Activated naive CD8-positive, alpha-beta T cell treated with anti-CD3 and anti-CD28 coated beads, Interleukin-2, amount 50 U/mL, for 24 hours (primary cell): ENCODE data around the gene EFCAB11.

Experiments
- ATAC-seq: fragments of 150-1000 bp; cut with Tn5 transposase; one replicate; pipeline ENCODE4 v1.10.0; 2021
- DNase-seq: peaks from one replicate; pipeline ENCODE4 v3.0.0; 2021
- H3K27ac Mint-ChIP-seq: one replicate; pipeline ENCODE4 v1.8.0; 2021; ENCODE audit warnings: mild to moderate bottlenecking, mixed read lengths
- H3K27me3 Mint-ChIP-seq: one replicate; pipeline ENCODE4 v1.8.0; 2021; ENCODE audit warnings: mixed read lengths
- H3K36me3 Mint-ChIP-seq: one replicate; pipeline ENCODE4 v1.8.0; 2021; ENCODE audit warnings: low read depth, mixed read lengths
- H3K4me1 Mint-ChIP-seq: one replicate; pipeline ENCODE4 v1.8.0; 2021; ENCODE audit warnings: mixed read lengths
- H3K4me3 Mint-ChIP-seq: one replicate; pipeline ENCODE4 v1.8.0; 2021; ENCODE audit warnings: mild to moderate bottlenecking, moderate library complexity, mixed read lengths
- H3K9me3 Mint-ChIP-seq: one replicate; pipeline ENCODE4 v1.8.0; 2021; ENCODE audit warnings: mixed read lengths

Gene EFCAB11

DNA sequence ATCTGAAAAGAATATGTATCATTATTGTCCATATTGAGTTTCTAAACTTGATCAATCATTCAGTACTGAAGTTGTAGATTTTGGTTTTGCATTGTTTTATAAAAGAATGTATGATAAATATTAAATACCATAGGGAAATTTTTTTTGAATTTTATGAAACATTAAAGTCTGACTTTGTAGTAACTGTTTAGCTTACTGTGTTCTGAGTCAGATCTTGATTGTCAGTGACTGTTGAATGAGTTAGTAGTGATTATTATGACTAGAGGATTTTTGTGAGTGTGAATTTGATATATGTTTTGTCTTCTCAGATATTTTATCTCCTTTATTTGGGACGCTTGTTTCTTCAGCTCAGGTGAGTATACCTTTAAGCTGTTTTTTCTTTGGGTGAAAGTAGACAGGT is 11.3 kb upstream of the EFCAB11 start:
- ATAC-seq (no peak), DNase-seq (no peak)
- peaks cover 79% of the 10 kb centered on the region for H3K36me3 Mint-ChIP-seq
- H3K4me1 Mint-ChIP-seq, result peaks cover 26% of the 10 kb centered on the region
- no peak overlapping the region for H3K27ac Mint-ChIP-seq
- no peak overlapping the region for H3K4me3 Mint-ChIP-seq
- peaks cover under 1% of the 10 kb centered on the region for H3K9me3 Mint-ChIP-seq
- H3K27me3 Mint-ChIP-seq, result no peaks in the 10 kb centered on the region

DNA sequence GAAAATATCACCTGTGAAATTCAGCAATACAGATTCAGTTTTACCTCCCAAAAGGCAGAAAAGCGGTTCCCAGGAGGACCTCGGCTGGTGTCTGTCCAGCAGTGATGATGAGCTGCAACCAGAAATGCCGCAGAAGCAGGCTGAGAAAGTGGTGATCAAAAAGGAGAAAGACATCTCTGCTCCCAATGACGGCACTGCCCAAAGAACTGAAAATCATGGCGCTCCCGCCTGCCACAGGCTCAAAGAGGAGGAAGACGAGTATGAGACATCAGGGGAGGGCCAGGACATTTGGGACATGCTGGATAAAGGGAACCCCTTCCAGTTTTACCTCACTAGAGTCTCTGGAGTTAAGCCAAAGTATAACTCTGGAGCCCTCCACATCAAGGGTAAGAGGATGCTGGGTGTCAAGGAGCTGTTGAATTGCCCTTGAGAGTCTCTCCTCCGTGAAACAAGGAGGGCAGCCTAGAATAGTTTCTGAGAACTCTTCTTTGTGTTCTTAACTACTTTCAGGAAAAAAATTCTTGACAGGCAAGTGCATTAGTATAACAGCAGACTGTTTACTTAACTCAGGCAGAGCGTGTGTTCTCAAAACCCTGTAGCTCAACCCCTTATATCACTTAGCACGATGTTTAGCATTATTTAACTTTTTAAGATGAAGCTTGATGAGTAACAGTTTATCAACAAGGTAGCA is 8.9 kb upstream of the EFCAB11 start:
- Mint-ChIP-seq H3K4me1 (peaks cover 50% of the 10 kb centered on the region), H3K36me3 (peaks cover 81% of the 10 kb centered on the region), H3K27ac (no peak overlapping the region), H3K9me3 (peaks cover 5% of the 10 kb centered on the region), H3K27me3 (no peaks in the 10 kb centered on the region), H3K4me3 (no peak overlapping the region)
- DNase-seq (no peak), ATAC-seq (no peak)

DNA sequence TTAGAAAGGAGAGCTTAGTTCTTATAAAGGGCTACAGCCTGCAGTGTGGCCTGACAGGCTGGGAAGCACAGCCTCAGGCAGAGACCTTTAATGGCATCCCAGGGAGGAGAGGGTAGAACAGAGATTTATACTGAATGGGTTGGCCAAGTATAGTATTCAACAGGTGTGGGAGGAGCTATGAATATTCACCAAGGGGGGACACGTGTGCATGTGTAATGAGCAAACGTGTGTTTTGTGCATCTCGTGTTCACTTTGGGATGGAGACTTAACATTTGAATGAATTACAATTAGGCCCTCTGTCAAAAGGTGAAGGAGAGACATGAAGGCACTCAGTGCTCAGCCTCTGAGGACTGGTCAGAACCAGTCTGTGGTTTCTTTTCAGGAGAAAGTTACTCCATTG is 6.4 kb upstream of the EFCAB11 start:
- Mint-ChIP-seq H3K36me3 (peaks cover 86% of the 10 kb centered on the region), H3K27me3 (peaks cover 2% of the 10 kb centered on the region)

DNA sequence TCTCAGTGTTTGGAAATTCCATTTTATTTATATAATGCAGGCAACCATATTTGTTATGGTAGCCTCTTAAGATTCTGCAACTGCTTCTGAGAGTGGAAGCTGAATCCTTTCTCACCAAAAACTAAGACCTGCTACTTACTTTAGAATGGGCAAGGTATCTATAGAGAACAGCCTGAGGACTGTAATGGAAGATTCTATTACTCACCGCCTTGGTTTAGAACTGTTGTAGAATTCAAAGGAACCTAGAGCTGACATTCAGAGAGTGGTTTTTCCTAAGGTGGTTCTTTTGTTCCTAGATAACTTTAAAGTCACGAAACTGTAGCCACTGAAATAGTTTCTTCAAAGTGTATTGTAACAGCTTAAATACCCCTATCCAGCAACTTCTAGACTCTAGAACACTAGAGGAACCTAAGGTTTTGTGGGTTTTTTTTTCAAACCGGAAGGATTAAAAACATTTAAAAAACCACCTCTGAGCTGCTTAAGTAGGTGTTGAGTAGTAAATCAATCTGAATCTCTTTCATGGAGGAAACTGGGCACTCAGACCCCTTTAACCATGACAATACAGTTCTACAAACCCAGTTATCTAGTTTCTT is 5.4 kb upstream of the EFCAB11 start:
- peak overlapping the region; percentile 86 for H3K27ac Mint-ChIP-seq
- peak overlapping the region; percentile 57 for H3K4me3 Mint-ChIP-seq
- H3K9me3 Mint-ChIP-seq, result peaks cover 5% of the 10 kb centered on the region
- peaks cover 77% of the 10 kb centered on the region for H3K36me3 Mint-ChIP-seq
- H3K4me1 Mint-ChIP-seq, result peaks cover 64% of the 10 kb centered on the region
- H3K27me3 Mint-ChIP-seq, result peaks cover 2% of the 10 kb centered on the region
- ATAC-seq (peak; percentile 67), DNase-seq (no peak)

More for the DNA sequence above, 6.4 kb upstream of the EFCAB11 start:
- Mint-ChIP-seq H3K4me3 (peak overlapping the region; percentile 57), H3K9me3 (peaks cover 5% of the 10 kb centered on the region), H3K4me1 (peaks cover 70% of the 10 kb centered on the region), H3K27ac (peak overlapping the region; percentile 86)
- DNase-seq, result no peak
- ATAC-seq, result no peak

DNA sequence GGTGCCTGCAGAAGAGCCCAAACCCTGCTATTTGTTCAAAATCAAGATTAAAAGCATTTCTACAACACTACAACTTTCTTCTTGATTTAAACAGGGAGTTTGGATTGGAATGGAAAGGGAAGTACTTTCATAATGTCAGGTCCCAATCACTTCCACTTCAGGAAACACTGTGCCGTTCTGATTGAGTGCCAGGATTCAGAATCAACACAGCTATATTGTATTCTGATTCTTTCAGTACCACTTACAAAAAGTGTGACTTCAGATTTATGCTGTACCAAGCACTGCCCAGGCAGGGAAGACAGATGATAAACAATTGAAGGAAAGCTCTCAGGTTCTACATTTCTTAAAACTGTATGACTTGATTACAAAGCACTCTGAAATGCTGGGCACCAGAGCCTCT is 4.4 kb upstream of the EFCAB11 start:
- Mint-ChIP-seq H3K9me3 (peaks cover 5% of the 10 kb centered on the region), H3K36me3 (peaks cover 67% of the 10 kb centered on the region), H3K27ac (peak overlapping the region; percentile 86), H3K4me1 (peaks cover 63% of the 10 kb centered on the region), H3K27me3 (peaks cover 2% of the 10 kb centered on the region), H3K4me3 (peak overlapping the region; percentile 40)
- DNase-seq (no peak), ATAC-seq (no peak)

DNA sequence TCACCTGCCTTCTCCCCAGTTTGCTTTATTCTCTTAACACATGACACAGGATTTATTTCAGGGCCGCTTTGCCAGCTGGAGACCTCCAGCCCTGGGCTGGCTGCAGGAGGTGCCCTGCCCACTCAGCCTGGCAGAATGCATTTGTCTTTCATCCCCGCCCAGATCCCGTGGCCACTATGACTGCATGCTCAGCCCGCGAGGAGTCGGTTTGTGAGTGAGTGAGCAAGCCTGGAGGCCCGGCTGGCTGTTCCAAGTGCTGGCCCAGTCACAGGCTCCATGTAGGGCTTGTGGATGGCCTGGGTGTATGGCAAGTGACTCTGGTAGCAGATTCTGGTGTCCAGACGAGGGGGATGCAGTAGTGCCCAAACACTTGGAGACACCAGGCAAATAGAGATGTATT is 3.3 kb upstream of the EFCAB11 start:
- peaks cover 65% of the 10 kb centered on the region for H3K4me1 Mint-ChIP-seq
- H3K36me3 Mint-ChIP-seq, result peaks cover 56% of the 10 kb centered on the region
- no peak for ATAC-seq
- no peak for DNase-seq
- H3K27me3 Mint-ChIP-seq, result peaks cover 2% of the 10 kb centered on the region
- H3K9me3 Mint-ChIP-seq, result peaks cover 5% of the 10 kb centered on the region
- peak overlapping the region; percentile 97 for H3K4me3 Mint-ChIP-seq
- H3K27ac Mint-ChIP-seq, result peak overlapping the region; percentile 97

DNA sequence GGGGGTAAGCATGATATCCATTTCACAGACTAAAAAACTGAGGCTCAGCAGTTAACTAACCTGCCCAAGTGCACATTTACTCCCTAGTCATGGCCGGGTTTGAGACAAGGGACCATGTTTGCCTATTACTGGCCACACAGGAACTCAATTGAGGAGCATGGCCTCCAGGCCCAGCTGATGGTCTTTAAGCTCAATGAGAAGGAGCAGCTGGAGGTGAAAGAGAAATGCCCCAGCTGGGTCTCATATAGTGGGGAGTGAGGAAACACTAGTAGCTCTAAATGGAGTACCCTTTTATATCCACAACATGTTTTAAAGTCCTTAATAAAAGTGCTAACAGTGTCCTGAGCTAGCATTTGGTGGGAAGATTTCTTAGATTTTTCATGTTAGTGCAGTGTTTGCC is 2.8 kb upstream of the EFCAB11 start:
- ATAC-seq (no peak), DNase-seq (no peak)
- Mint-ChIP-seq H3K4me1 (peaks cover 65% of the 10 kb centered on the region), H3K9me3 (peaks cover 5% of the 10 kb centered on the region), H3K36me3 (peaks cover 52% of the 10 kb centered on the region), H3K4me3 (peak overlapping the region; percentile 97), H3K27ac (peak overlapping the region; percentile 97), H3K27me3 (peaks cover 2% of the 10 kb centered on the region)

DNA sequence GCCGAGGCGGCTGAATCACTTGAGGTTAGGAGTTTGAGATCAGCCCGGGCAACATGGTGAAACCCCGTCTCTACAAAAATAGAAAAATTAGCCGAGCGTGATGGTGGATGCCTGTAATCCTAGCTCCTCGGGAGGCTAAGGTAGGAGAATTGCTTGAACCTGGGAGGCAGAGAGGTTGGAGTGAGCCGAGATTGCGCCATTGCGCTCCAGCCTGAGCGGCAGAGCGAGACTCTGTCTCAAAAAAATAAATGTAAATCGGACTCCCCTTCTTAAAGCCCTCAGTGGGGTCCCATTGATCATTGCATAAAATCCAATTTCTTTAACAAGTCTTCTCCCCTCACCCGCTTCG is 2.1 kb upstream of the EFCAB11 start:
- no peak for DNase-seq
- Mint-ChIP-seq H3K9me3 (peaks cover 5% of the 10 kb centered on the region), H3K4me1 (peaks cover 62% of the 10 kb centered on the region), H3K27ac (peak overlapping the region; percentile 97), H3K27me3 (peaks cover 2% of the 10 kb centered on the region), H3K36me3 (peaks cover 46% of the 10 kb centered on the region), H3K4me3 (peak overlapping the region; percentile 97)
- no peak for ATAC-seq

DNA sequence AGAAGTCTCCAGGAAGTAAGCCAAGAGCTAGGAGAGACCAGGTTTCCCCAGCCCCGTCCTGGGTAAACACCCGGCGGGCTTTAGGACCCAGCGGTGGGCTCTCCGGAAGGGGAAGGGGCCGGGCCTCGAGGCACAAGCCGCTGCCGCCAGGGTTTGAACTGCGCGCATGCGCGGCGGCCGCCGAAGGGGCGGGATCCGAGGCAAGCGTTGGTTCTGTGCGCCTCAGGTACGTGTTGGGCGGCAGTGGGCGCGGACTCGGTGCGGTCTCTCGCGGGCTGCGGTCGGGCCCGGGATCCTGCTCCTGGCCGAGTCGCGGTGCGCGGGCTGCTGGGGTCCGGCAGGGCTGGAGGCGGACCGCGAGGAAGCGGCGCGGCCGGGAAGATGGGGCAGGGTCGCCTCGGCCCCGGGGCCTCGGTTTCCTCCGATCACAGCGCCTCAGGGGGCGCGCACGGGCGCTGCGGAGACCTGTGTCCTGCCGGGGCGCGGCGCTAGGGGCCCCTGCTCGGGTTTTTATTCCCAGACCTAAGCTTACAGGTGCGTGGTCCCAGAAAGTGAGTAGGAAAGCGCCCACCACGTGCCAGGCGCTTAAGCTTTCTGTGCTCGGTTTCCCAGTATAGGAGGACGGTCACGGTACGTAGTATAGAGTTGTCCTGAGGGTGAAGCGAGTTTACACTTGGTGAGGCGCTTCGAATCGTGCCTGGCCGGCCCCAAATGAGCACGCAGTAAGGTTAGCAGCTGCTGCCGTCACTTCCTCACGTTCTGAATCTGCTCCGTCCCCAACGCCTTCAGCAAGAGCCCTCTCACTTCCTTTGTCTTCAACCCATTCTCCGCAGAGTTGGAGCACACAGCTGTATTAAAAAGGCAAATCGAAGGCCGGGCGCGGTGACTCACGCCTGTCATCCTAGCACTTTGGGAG is 1.5 kb upstream of the EFCAB11 start, which contains the start of gene TDP1:
Gene TDP1, plus strand, starts transcription at position 183 of the 916 bp plus-strand sequence. CDS start 7,188 bp downstream, outside the sequence.
- ATAC-seq, result peak; percentile 74
- DNase-seq, result peak; percentile 98
- H3K27ac Mint-ChIP-seq, result peak within 1 kb of the TSS; percentile 97
- peak within 1 kb of the TSS; percentile 97 for H3K4me3 Mint-ChIP-seq
- H3K36me3 Mint-ChIP-seq, result peaks cover 40% of the 10 kb centered on the region
- peaks cover 5% of the 10 kb centered on the region for H3K9me3 Mint-ChIP-seq
- H3K27me3 Mint-ChIP-seq, result peaks cover 2% of the 10 kb centered on the region
- peaks cover 55% of the 10 kb centered on the region for H3K4me1 Mint-ChIP-seq

DNA sequence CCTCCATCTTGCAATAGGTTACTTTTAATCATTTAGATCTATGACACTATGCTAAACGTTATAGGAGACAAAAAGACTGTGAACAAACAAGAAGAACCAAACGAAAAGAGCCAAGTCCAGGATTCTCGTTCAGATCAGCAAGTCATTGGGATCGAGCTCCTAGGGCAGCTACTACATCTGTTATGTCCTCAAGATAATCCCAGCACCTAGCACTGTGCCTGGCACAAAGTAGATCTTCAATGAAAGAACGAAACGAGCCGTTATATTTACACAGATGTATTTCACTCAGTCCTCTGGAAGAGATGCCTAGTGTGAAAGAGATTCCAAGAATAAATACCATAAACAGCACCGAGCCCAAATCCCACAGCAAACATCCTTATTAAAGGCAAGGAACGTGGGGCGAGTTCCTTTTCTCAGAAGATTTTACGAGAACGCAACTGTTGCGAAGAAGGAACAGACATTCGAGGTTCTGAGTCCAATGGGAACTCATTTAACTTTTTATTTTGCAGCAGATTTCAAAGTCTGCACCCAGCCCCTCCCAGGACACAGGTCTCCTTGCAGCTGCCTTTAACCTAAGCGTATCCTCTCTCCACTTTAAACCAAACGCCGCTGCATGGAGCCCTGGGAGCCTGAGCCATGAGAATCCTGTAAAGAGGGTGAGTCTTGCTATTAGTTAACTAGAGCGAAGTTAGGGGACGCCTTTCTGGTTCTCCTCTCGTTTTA is 653 bp upstream of the EFCAB11 start:
- DNase-seq, result peak; percentile 7
- H3K27me3 Mint-ChIP-seq, result peaks cover 2% of the 10 kb centered on the region
- peak overlapping the region; percentile 93 for H3K27ac Mint-ChIP-seq
- peaks cover 34% of the 10 kb centered on the region for H3K36me3 Mint-ChIP-seq
- no peaks in the 10 kb centered on the region for H3K9me3 Mint-ChIP-seq
- ATAC-seq, result no peak
- H3K4me3 Mint-ChIP-seq, result peak overlapping the region; percentile 97
- H3K4me1 Mint-ChIP-seq, result peaks cover 47% of the 10 kb centered on the region

DNA sequence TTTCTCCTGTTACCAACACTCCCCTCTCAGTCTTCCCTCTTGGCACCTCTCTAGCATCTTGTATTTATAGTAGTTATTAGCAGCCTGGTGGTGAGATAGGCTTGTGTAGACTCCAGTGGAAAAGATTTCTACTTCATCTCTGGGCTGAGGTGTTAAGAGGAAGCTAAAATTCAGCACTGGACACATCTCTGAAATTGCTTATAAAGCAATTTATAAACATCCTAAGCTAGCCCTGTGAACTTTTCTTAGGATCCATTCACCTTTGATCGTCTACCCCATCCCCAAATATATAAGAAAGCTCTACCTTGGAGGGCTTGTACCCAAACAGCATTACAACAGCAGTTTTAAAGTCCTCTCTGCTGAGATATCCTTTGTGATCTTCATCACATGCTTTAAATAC is 928 bp downstream of the EFCAB11 start:
- H3K9me3 Mint-ChIP-seq, result no peaks in the 10 kb centered on the region
- H3K4me1 Mint-ChIP-seq, result peaks cover 31% of the 10 kb centered on the region
- peaks cover 30% of the 10 kb centered on the region for H3K36me3 Mint-ChIP-seq
- ATAC-seq (no peak), DNase-seq (no peak)
- peaks cover 2% of the 10 kb centered on the region for H3K27me3 Mint-ChIP-seq
- H3K27ac Mint-ChIP-seq, result peak overlapping the region; percentile 93
- H3K4me3 Mint-ChIP-seq, result peak overlapping the region; percentile 97

DNA sequence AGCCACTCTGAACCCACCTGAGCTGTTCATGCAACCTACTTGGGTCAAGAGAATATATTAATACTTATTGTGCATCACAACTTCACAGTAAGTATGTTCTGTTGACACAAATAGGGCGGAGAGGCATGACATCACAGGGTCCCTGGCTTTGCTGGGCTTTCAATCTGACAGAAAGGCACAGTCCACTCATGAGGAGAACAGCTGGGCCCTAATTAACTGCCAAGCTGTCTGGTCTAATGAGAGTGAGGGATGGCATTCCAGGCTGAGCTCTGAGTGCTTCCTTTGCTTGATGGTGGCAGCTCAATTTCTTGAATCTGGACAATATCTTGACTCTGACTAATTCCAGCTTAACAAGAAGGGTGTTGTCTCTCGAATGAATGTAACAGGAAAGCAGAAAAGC is 2.0 kb downstream of the EFCAB11 start:
- Mint-ChIP-seq H3K27ac (no peak overlapping the region), H3K36me3 (peaks cover 23% of the 10 kb centered on the region), H3K4me1 (peaks cover 22% of the 10 kb centered on the region), H3K27me3 (peaks cover 2% of the 10 kb centered on the region), H3K9me3 (no peaks in the 10 kb centered on the region), H3K4me3 (no peak overlapping the region)
- DNase-seq (no peak), ATAC-seq (no peak)

DNA sequence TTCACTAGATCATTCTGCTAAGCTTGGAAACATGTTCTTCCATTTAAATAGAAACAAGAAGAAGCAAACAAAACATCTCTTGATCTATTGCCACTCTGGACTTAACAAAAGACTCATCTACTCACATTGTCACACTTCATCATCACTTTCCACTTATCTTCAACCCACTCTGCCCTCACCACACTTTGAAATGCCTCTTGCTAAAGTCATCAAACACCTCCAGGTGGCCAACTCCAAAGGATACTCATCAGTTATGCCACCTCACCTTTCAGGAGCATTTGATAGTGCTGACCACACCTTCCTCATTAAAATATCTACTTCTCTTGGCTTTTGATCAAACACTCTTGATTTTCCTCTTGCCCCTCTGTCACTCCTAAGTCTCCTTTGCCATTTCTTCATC is 7.2 kb downstream of the EFCAB11 start:
- DNase-seq (no peak), ATAC-seq (peak; percentile 52)
- peaks cover 15% of the 10 kb centered on the region for H3K36me3 Mint-ChIP-seq
- H3K4me1 Mint-ChIP-seq, result peaks cover 11% of the 10 kb centered on the region
- H3K27me3 Mint-ChIP-seq, result no peaks in the 10 kb centered on the region
- no peak overlapping the region for H3K27ac Mint-ChIP-seq
- H3K4me3 Mint-ChIP-seq, result no peak overlapping the region
- no peaks in the 10 kb centered on the region for H3K9me3 Mint-ChIP-seq

DNA sequence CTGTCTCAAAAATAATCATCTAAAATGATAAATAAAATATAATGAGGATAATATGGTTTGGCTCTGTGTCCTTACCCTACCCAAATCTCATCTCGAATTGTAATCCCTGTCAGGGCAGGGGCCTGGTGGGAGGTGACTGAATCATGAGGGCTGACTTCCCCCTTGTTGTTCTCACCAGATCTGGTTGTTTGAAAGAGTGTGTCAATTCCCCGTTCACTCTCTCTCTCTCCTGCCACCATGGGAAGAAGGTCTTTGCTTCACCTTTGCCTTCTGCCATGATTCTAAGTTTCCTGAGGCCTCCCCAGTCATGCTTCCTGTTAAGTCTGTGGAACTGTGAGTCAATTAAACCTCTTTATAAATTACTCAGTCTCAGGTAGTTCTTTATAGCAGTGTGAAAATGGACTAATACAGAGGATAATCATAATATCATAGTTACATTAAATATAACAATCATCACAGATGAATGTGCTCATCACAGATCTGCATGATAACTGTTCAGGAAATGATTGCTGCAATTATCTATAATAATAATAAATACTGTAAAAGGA is 12.6 kb downstream of the EFCAB11 start:
- Mint-ChIP-seq H3K27me3 (no peaks in the 10 kb centered on the region), H3K9me3 (no peaks in the 10 kb centered on the region), H3K36me3 (peaks cover 4% of the 10 kb centered on the region), H3K27ac (peak overlapping the region; percentile 25), H3K4me1 (peaks cover 9% of the 10 kb centered on the region), H3K4me3 (no peak overlapping the region)
- ATAC-seq (peak; percentile 57), DNase-seq (no peak)
